ENCODE results near the gene ABHD2.
"Not testable (repeated sequence)": the region's sequence is repeated elsewhere in the genome, so short reads cannot be mapped to it uniquely, and the experiment has no call there.

The ABHD2 gene

GRCh38 chr15:89137926-89138325 is 49.7 kb downstream of the ABHD2 start:
- no peak for DNase-seq (ENCODE audit: low read depth, low spot score)
- TF ChIP-seq YY1 (IDR thresholded peaks at IDR 0.05; ENCODE audit: insufficient read depth, insufficient read length) (no peak), SUZ12 (IDR thresholded peaks at IDR 0.05; ENCODE audit: extremely low read depth, insufficient read depth, insufficient read length) (no peak), ZNF274 (IDR thresholded peaks at IDR 0.05; ENCODE audit: low read depth, low read length) (no peak)
- H3K9ac ChIP-seq (ENCODE audit: insufficient read length, low read depth), result no peak overlapping the region
- H3K4me3 ChIP-seq (ENCODE audit: insufficient read length, low read depth), result no peak overlapping the region
- no peaks in the 10 kb centered on the region for H3K9me3 ChIP-seq (ENCODE audit: insufficient read depth, low read length)
- peaks cover 3% of the 10 kb centered on the region for H3K36me3 ChIP-seq (ENCODE audit: insufficient read depth, insufficient read length, low read length)
- H3K4me1 ChIP-seq (ENCODE audit: insufficient read depth, insufficient read length), result no peaks in the 10 kb centered on the region
- H3K27me3 ChIP-seq (ENCODE audit: insufficient read depth, insufficient read length), result no peaks in the 10 kb centered on the region

- Histone ChIP-seq H3K9me3 (ENCODE audit: insufficient read depth, low read length) (no peaks in the 10 kb centered on the region), H3K4me3 (ENCODE audit: insufficient read length, low read depth) (no peak overlapping the region), H3K9ac (ENCODE audit: insufficient read length, low read depth) (no peak overlapping the region), H3K4me1 (ENCODE audit: insufficient read depth, insufficient read length) (no peaks in the 10 kb centered on the region), H3K27me3 (ENCODE audit: insufficient read depth, insufficient read length) (no peaks in the 10 kb centered on the region), H3K36me3 (ENCODE audit: insufficient read depth, insufficient read length, low read length) (peaks cover 3% of the 10 kb centered on the region)
- DNase-seq (ENCODE audit: low read depth, low spot score), result no peak
- TF ChIP-seq YY1 (IDR thresholded peaks at IDR 0.05; ENCODE audit: insufficient read depth, insufficient read length) (no peak), SUZ12 (IDR thresholded peaks at IDR 0.05; ENCODE audit: extremely low read depth, insufficient read depth, insufficient read length) (no peak), ZNF274 (IDR thresholded peaks at IDR 0.05; ENCODE audit: low read depth, low read length) (no peak)
Measured at GRCh38 chr15:89138999-89139612, 50.9 kb downstream of the ABHD2 start.

DNA sequence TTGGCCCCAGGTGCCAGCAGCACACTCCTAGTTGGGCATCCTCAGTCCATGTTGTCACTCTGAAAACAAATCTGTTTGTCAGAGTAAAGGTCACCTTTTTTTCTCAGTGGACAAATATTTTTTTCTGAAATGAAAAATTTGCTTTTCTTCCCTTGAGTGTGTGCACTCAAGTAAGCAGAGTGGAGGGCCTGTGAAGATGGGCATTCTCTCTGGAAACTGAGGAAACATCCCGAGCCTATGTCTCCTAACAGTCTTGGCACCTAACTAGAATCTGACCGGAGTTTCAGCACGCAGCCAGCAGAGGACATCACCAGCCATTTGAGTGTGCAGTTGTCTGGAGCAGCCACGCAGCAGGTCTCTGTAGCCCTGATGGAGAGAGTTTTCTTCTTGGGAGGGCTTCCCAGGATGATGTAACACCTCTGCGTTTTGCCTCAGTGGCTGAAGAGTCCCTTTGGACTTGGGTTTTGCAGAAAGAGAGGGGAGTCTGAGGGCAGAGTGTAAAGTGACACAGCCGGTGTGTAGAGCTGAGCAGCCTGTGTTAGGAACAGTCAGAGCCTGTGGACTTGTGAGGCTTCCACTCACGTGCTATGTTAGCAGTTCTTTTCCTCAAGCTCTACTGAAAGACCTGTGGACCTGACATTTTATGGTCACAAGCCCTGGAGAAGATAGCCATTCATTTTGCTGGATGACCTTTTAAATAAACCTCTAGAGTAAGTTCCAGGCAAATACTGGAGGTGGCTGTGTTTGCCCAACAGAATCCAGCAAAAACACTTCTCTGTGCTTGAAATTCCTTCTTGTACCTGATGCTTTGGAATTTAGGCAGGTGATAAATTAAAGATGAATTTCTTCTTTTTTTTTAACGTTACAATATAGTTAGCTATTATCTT is 51.6 kb downstream of the ABHD2 start:
- Histone ChIP-seq H3K4me3 (ENCODE audit: insufficient read length, low read depth) (no peak overlapping the region), H3K27me3 (ENCODE audit: insufficient read depth, insufficient read length) (no peaks in the 10 kb centered on the region), H3K9ac (ENCODE audit: insufficient read length, low read depth) (no peak overlapping the region), H3K4me1 (ENCODE audit: insufficient read depth, insufficient read length) (no peaks in the 10 kb centered on the region), H3K9me3 (ENCODE audit: insufficient read depth, low read length) (no peaks in the 10 kb centered on the region), H3K36me3 (ENCODE audit: insufficient read depth, insufficient read length, low read length) (peaks cover 3% of the 10 kb centered on the region)
- no peak for DNase-seq (ENCODE audit: low read depth, low spot score)
- no peak for TF ChIP-seq ZNF274 (IDR thresholded peaks at IDR 0.05; ENCODE audit: low read depth, low read length)
- no peak for TF ChIP-seq SUZ12 (IDR thresholded peaks at IDR 0.05; ENCODE audit: extremely low read depth, insufficient read depth, insufficient read length)
- no peak for TF ChIP-seq YY1 (IDR thresholded peaks at IDR 0.05; ENCODE audit: insufficient read depth, insufficient read length)

GRCh38 chr15:89140595-89140994 is 52.3 kb downstream of the ABHD2 start:
- no peak for DNase-seq (ENCODE audit: low read depth, low spot score)
- H3K4me3 ChIP-seq (ENCODE audit: insufficient read length, low read depth), result no peak overlapping the region
- peaks cover 5% of the 10 kb centered on the region for H3K36me3 ChIP-seq (ENCODE audit: insufficient read depth, insufficient read length, low read length)
- H3K4me1 ChIP-seq (ENCODE audit: insufficient read depth, insufficient read length), result no peaks in the 10 kb centered on the region
- H3K9ac ChIP-seq (ENCODE audit: insufficient read length, low read depth), result no peak overlapping the region
- TF ChIP-seq ZNF274 (IDR thresholded peaks at IDR 0.05; ENCODE audit: low read depth, low read length), result no peak
- no peak for TF ChIP-seq SUZ12 (IDR thresholded peaks at IDR 0.05; ENCODE audit: extremely low read depth, insufficient read depth, insufficient read length)
- no peak for TF ChIP-seq YY1 (IDR thresholded peaks at IDR 0.05; ENCODE audit: insufficient read depth, insufficient read length)
- H3K9me3 ChIP-seq (ENCODE audit: insufficient read depth, low read length), result no peaks in the 10 kb centered on the region
- no peaks in the 10 kb centered on the region for H3K27me3 ChIP-seq (ENCODE audit: insufficient read depth, insufficient read length)

GRCh38 chr15:89141159-89141558 is 52.9 kb downstream of the ABHD2 start:
- not testable (repeated sequence) for H3K9ac ChIP-seq (ENCODE audit: insufficient read length, low read depth); H3K4me1 ChIP-seq (ENCODE audit: insufficient read depth, insufficient read length); H3K36me3 ChIP-seq (ENCODE audit: insufficient read depth, insufficient read length, low read length); H3K9me3 ChIP-seq (ENCODE audit: insufficient read depth, low read length); H3K27me3 ChIP-seq (ENCODE audit: insufficient read depth, insufficient read length); H3K4me3 ChIP-seq (ENCODE audit: insufficient read length, low read depth); DNase-seq (ENCODE audit: low read depth, low spot score)

- Histone ChIP-seq H3K27me3 (ENCODE audit: insufficient read depth, insufficient read length) (no peaks in the 10 kb centered on the region), H3K9me3 (ENCODE audit: insufficient read depth, low read length) (no peaks in the 10 kb centered on the region), H3K4me3 (ENCODE audit: insufficient read length, low read depth) (no peak overlapping the region), H3K9ac (ENCODE audit: insufficient read length, low read depth) (no peak overlapping the region), H3K36me3 (ENCODE audit: insufficient read depth, insufficient read length, low read length) (peaks cover 6% of the 10 kb centered on the region), H3K4me1 (ENCODE audit: insufficient read depth, insufficient read length) (no peaks in the 10 kb centered on the region)
- DNase-seq (ENCODE audit: low read depth, low spot score), result no peak
- TF ChIP-seq SUZ12 (IDR thresholded peaks at IDR 0.05; ENCODE audit: extremely low read depth, insufficient read depth, insufficient read length), result no peak
- no peak for TF ChIP-seq ZNF274 (IDR thresholded peaks at IDR 0.05; ENCODE audit: low read depth, low read length)
- no peak for TF ChIP-seq YY1 (IDR thresholded peaks at IDR 0.05; ENCODE audit: insufficient read depth, insufficient read length)
Measured at GRCh38 chr15:89141885-89142284, 53.6 kb downstream of the ABHD2 start.

DNA sequence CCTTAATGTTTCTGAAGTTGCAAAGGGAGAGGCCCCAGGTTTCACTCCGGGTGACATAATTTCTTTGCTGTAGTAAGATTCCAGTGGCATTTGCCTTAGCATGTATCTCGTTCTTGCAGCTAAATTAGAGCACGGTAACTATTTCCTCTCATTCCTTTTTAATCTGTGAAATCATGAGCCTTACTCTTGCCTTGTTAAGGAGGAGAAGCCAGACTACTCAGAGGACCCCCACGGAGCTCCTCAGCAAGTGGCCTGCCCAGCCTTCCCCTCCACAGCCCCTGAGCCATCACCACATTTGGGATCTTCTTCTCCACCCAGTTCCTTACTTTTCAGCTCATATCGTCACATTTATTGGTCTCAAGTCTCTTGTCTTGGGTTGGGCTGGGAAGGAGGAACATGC is 54.2 kb downstream of the ABHD2 start:
- no peak overlapping the region for H3K4me3 ChIP-seq (ENCODE audit: insufficient read length, low read depth)

More for the DNA sequence above, 54.2 kb downstream of the ABHD2 start:
- Histone ChIP-seq H3K9ac (ENCODE audit: insufficient read length, low read depth) (no peak overlapping the region), H3K9me3 (ENCODE audit: insufficient read depth, low read length) (no peaks in the 10 kb centered on the region), H3K4me1 (ENCODE audit: insufficient read depth, insufficient read length) (no peaks in the 10 kb centered on the region), H3K27me3 (ENCODE audit: insufficient read depth, insufficient read length) (no peaks in the 10 kb centered on the region), H3K36me3 (ENCODE audit: insufficient read depth, insufficient read length, low read length) (peaks cover 6% of the 10 kb centered on the region)
- no peak for TF ChIP-seq SUZ12 (IDR thresholded peaks at IDR 0.05; ENCODE audit: extremely low read depth, insufficient read depth, insufficient read length)
- no peak for TF ChIP-seq YY1 (IDR thresholded peaks at IDR 0.05; ENCODE audit: insufficient read depth, insufficient read length)
- no peak for TF ChIP-seq ZNF274 (IDR thresholded peaks at IDR 0.05; ENCODE audit: low read depth, low read length)
- no peak for DNase-seq (ENCODE audit: low read depth, low spot score)

Measured in NT2/D1 (cell line).